ENCODE measurements around the gene SOHLH2. TPM values are rescaled to one million over a fixed set of nuclear protein-coding genes. Genes with fewer than 3 reads are reported as not detected.

SOHLH2 gene
- total and polyA plus RNA-seq, 2 of the 4 experiments (the other 2 are of a cell fraction) = 0.17 to 0.18 TPM

DNA sequence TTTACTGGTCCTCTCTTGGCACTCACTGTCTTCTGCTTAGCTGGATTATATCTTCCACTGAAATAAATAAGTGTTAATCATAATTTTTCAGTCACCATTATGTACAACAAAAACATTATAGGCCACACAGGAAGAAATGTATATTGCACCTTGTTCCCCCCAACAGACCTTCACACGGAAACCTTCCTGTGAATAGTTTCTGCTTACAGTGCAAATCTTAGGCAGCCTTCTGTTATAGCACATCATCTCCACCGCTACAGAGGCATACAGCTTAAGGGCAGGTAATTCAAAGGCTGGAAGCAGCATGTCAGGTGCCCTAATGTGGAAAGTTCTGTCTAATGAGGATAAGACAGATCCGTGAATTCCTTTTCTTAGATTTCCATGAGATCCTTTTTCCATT, 16.9 kb upstream of the SOHLH2 start:
- no CpG with 5 or more reads among the region's 3 CpGs for WGBS, 2 experiments (ENCODE audit: extremely low coverage in 2 of 2, insufficient read length in 1 of 2)
- TF ChIP-seq MAFK (IDR thresholded peaks at IDR 0.05; ENCODE audit: low read depth, low read length) (0 out of 2 replicates have a peak, but pooled peaks have one; percentile 32), NFE2L2 (IDR thresholded peaks at IDR 0.05; ENCODE audit: low read depth, low read length) (no peak)
- TF ChIP-seq, protein P1, sequence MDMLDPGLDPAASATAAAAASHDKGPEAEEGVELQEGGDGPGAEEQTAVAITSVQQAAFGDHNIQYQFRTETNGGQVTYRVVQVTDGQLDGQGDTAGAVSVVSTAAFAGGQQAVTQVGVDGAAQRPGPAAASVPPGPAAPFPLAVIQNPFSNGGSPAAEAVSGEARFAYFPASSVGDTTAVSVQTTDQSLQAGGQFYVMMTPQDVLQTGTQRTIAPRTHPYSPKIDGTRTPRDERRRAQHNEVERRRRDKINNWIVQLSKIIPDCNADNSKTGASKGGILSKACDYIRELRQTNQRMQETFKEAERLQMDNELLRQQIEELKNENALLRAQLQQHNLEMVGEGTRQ (IDR thresholded peaks at IDR 0.05; ENCODE audit: low read depth, low read length) = no peak
- no peak overlapping the region for H2AFZ ChIP-seq (replicated peaks; ENCODE audit: low read length, poor library complexity)
- H4K5ac ChIP-seq (ENCODE audit: low read depth, low read length) = no peak overlapping the region
- H3K9me1 ChIP-seq (ENCODE audit: insufficient read depth, low read length) = no peaks in the 10 kb centered on the region
- H3K18ac ChIP-seq (ENCODE audit: low read depth, low read length) = no peak overlapping the region
- H3K9ac ChIP-seq (ENCODE audit: low read depth, low read length) = no peak overlapping the region
- no peaks in the 10 kb centered on the region for H3K27me3 ChIP-seq (ENCODE audit: control insufficient read depth, insufficient read depth, low read length)
- no peaks in the 10 kb centered on the region for H3K4me1 ChIP-seq (ENCODE audit: control insufficient read depth, insufficient read depth, low read length)
- H2BK120ac ChIP-seq (ENCODE audit: low read depth, low read length) = no peak overlapping the region
- no peak overlapping the region for H3K27ac ChIP-seq (ENCODE audit: insufficient read depth, low read length)
- no peak overlapping the region for H2AK9ac ChIP-seq (replicated peaks; ENCODE audit: low read depth, low read length, poor library complexity)
- in situ Hi-C loops (cut with MboI; ENCODE audit: low sequenced_read_pairs) (no loop called here), dilution Hi-C loops (cut with HindIII; ENCODE audit: low sequenced_read_pairs, unreplicated experiment) (no loop called here), intact Hi-C loops (cut with micrococcal nuclease) (no loop called here)
- no peak overlapping the region for H3K14ac ChIP-seq (replicated peaks; ENCODE audit: low read depth, low read length)
- ATAC-seq (ENCODE audit: low read depth) (no peak), DNase-seq (no peak)
- H3K4ac ChIP-seq (ENCODE audit: low read depth, low read length) = no peak overlapping the region
- H2BK20ac ChIP-seq (ENCODE audit: low read depth, low read length) = no peak overlapping the region
- ChIA-PET POLR2A (ENCODE audit: unreplicated experiment) (no interaction called here), CTCF (no interaction called here)
- no peak overlapping the region for H2BK5ac ChIP-seq (ENCODE audit: low read depth, low read length, poor library complexity, severe bottlenecking)
- H3K4me3 ChIP-seq (ENCODE audit: insufficient read depth, low read depth, low read length) = no peak overlapping the region
- no peaks in the 10 kb centered on the region for H4K20me1 ChIP-seq (ENCODE audit: insufficient read depth, low read length)
- H3K9me3 ChIP-seq (ENCODE audit: control insufficient read depth, insufficient read depth, low read length) = no peaks in the 10 kb centered on the region
- BruUV-seq (replicated peaks) = no TSS peak
- no peak overlapping the region for H3K4me2 ChIP-seq (ENCODE audit: low read depth, low read length)
- H3K79me1 ChIP-seq (ENCODE audit: low read depth in 1 of 2, low read length in 2 of 2) = no peaks in the 10 kb centered on the region
- H2AK5ac ChIP-seq (ENCODE audit: low read depth, low read length) = no peak overlapping the region
- H3K36me3 ChIP-seq (ENCODE audit: control insufficient read depth, insufficient read depth, low read length) = no peaks in the 10 kb centered on the region
- H2BK15ac ChIP-seq (ENCODE audit: low read depth, low read length) = no peak overlapping the region
- no peak overlapping the region for H4K91ac ChIP-seq (ENCODE audit: insufficient read depth, low read depth, low read length)
- no peak overlapping the region for H4K8ac ChIP-seq (ENCODE audit: low read depth in 2 of 2, low read length in 2 of 2)
- H3K56ac ChIP-seq (ENCODE audit: extremely low read depth, insufficient read depth, low read length) = no peak overlapping the region
- no peak overlapping the region for H3K23ac ChIP-seq (ENCODE audit: low read depth, low read length)
